WERI-Rb-1 (cell line): ENCODE measurements around the gene FNDC3B.

Source experiments
- DNase-seq: peaks from one replicate; pipeline ENCODE4 v3.0.0-alpha.2; 2020
- H3K27ac ChIP-seq: fragments of 250-450 bp; sonication (Bioruptor Pico); 2 replicates; pipeline ENCODE4 v1.5.1; 2020; ENCODE audit warnings: mild to moderate bottlenecking, moderate library complexity
- H3K27me3 ChIP-seq: fragments of 250-450 bp; sonication (Bioruptor Pico); 2 replicates; pipeline ENCODE4 v1.5.1; 2021; ENCODE audit warnings: mild to moderate bottlenecking, low read depth, moderate library complexity; ENCODE audit not compliant: insufficient read depth, severe bottlenecking
- H3K36me3 ChIP-seq: fragments of 250-450 bp; sonication (Bioruptor Pico); 2 replicates; pipeline ENCODE4 v1.5.1; 2020; ENCODE audit warnings: mild to moderate bottlenecking, moderate library complexity
- H3K4me3 ChIP-seq: 2 replicates; pipeline ENCODE4 v1.5.1; 2011; ENCODE audit warnings: low read depth, mild to moderate bottlenecking, control low read depth, low read length
- H3K9me3 ChIP-seq: fragments of 250-450 bp; sonication (Bioruptor Pico); 2 replicates; pipeline ENCODE4 v1.5.1; 2021; ENCODE audit warnings: mild to moderate bottlenecking, moderate library complexity; ENCODE audit not compliant: severe bottlenecking
- CTCF ChIP-seq: IDR thresholded peaks from 2 replicates; pipeline ENCODE4 v1.5.1; 2011; ENCODE audit warnings: low read depth, mild to moderate bottlenecking, control low read depth, inconsistent platforms, low read length

FNDC3B gene

GRCh38 chr3:172340583-172340982 is 301.2 kb downstream of the FNDC3B start:
- no peak for TF ChIP-seq CTCF
- Histone ChIP-seq H3K4me3 (no peak overlapping the region), H3K27ac (no peak overlapping the region), H3K27me3 (no peaks in the 10 kb centered on the region), H3K36me3 (peaks cover 12% of the 10 kb centered on the region), H3K9me3 (no peaks in the 10 kb centered on the region)
- no peak for DNase-seq

- Histone ChIP-seq H3K27me3 (no peaks in the 10 kb centered on the region), H3K27ac (no peak overlapping the region), H3K4me3 (no peak overlapping the region), H3K36me3 (peaks cover 12% of the 10 kb centered on the region), H3K9me3 (no peaks in the 10 kb centered on the region)
- peak; percentile 35; the same call in 1 of the 2 replicates for TF ChIP-seq CTCF
- DNase-seq = no peak
These were observed 302.2 kb downstream of the FNDC3B start for GRCh38 chr3:172341482-172342059.

- H3K36me3 ChIP-seq = peaks cover 14% of the 10 kb centered on the region
- TF ChIP-seq CTCF = no peak
- DNase-seq = no peak
These were observed 302.8 kb downstream of the FNDC3B start for GRCh38 chr3:172342097-172342659.

GRCh38 chr3:172343117-172343516 is 303.7 kb downstream of the FNDC3B start:
- Histone ChIP-seq H3K27me3 (no peaks in the 10 kb centered on the region), H3K36me3 (peaks cover 23% of the 10 kb centered on the region), H3K27ac (no peak overlapping the region), H3K4me3 (no peak overlapping the region), H3K9me3 (no peaks in the 10 kb centered on the region)
- no peak for DNase-seq
- no peak for TF ChIP-seq CTCF

More at GRCh38 chr3:172342097-172342659, 302.8 kb downstream of the FNDC3B start:
- Histone ChIP-seq H3K27me3 (no peaks in the 10 kb centered on the region), H3K27ac (no peak overlapping the region), H3K4me3 (no peak overlapping the region), H3K9me3 (no peaks in the 10 kb centered on the region)

GRCh38 chr3:172343979-172344378 is 304.6 kb downstream of the FNDC3B start:
- Histone ChIP-seq H3K27ac (no peak overlapping the region), H3K9me3 (no peaks in the 10 kb centered on the region), H3K27me3 (no peaks in the 10 kb centered on the region), H3K4me3 (no peak overlapping the region), H3K36me3 (peaks cover 25% of the 10 kb centered on the region)
- no peak for TF ChIP-seq CTCF
- DNase-seq = no peak

GRCh38 chr3:172346161-172346560 is 306.8 kb downstream of the FNDC3B start:
- Histone ChIP-seq H3K27me3 (no peaks in the 10 kb centered on the region), H3K9me3 (no peaks in the 10 kb centered on the region), H3K4me3 (no peak overlapping the region), H3K27ac (no peak overlapping the region), H3K36me3 (peaks cover 22% of the 10 kb centered on the region)
- no peak for DNase-seq
- no peak for TF ChIP-seq CTCF
